HG02678 (cell line): ENCODE data around the gene SEC24B.
"Not testable (repeated sequence)": the region's sequence is repeated elsewhere in the genome, so short reads cannot be mapped to it uniquely, and the experiment has no call there.

ENCODE experiments used
- ATAC-seq: cut with Tn5 transposase; IDR thresholded peaks from one replicate; pipeline ENCODE4 v1.9.1; 2021; ENCODE audit warnings: mild to moderate bottlenecking, moderate library complexity; ENCODE audit not compliant: unreplicated experiment

SEC24B gene

DNA sequence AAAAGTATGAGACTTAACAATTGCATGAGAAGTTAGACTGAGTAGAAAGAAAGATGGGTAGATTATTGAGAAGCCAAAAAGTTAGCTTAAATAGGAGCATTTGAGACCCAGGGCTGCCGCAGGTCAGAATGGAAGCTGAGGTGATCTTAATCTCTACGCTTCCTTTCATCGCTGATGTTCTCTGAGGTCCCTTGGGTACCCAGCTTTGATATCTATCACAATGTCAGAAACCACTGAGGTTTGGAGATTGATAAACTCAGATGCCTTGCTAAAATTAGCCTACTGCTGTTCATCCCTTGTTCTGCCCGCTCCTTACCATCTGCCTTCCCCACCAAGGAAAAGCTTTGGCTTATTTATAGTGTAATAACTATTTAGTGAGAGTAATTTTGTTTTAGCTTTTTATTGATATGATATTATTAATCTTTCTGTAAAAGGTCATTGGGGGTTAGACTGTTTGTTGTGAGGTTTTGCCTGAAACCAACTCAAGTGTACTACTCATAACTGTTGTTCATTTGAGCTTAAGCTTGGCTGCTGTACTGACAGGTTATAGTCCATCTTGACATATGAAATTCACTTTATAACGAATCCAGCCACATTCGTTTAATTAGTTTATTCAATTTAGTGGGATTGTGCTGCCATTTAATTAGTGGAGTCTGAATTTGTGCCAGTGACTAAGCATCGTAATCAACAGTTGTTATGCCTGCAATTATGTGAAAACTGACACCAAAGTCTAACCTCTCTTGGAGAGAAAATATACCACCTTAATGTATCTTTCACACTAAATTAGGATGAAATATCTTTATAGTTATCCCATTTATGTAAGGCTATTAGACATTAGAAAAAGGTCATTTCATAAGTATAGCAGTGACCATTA is 141.6 kb downstream of the SEC24B start:
- ATAC-seq, result no peak

DNA sequence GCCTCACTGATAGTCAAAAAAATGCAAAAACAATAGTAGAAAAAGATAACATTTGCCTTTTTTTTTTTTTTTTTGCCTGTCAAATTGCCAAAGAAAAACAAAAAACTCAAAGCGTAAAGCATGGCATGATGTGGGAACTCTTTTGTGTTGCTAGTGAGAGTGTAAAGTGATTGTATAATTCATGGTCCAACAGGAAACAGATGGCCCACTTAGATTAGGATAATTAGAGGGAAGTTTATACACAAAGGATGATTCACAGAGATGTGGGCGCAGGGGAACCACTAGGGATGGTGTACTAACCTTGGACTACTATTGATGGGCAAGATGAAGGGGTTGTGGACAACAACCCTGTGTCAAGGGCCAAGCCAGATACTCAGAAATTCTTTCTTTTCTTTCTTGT is 142.8 kb downstream of the SEC24B start:
- no peak for ATAC-seq

DNA sequence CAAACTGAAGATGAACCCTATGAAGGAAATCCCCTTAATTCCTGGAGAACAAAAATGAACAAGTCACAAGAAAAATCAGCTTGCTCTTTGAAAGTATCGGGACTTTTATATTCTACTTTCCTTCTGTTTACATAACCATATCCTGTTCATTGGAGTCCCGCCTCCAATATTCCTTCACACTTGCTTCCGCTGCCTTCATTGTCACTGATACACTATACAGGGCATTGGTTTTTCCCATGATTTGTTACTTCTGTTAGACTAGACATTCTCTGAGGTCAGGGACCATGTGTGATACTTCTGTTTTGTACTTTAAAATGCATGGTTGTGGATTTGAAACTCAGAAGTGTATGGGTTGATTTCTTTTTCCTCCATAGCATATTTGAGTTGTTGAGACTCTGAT is 145.2 kb downstream of the SEC24B start:
- ATAC-seq, result no peak

DNA sequence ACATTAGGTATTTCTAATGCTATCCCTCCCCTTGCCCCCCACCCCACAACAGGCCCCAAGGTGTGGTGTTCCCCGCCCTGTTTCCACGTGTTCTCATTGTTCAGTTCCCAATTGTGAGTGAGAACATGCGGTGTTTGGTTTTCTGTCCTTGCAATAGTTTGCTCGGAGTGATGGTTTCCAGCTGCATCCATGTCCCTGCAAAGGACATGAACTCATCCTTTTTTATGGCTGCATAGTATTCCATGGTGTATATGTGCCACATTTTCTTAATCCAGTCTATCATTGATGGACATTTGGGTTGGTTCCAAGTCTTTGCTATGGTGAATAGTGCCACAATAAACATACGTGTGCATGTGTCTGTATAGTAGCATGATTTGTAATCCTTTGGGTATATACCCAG is 146.4 kb downstream of the SEC24B start:
- ATAC-seq, result not testable (repeated sequence)

DNA sequence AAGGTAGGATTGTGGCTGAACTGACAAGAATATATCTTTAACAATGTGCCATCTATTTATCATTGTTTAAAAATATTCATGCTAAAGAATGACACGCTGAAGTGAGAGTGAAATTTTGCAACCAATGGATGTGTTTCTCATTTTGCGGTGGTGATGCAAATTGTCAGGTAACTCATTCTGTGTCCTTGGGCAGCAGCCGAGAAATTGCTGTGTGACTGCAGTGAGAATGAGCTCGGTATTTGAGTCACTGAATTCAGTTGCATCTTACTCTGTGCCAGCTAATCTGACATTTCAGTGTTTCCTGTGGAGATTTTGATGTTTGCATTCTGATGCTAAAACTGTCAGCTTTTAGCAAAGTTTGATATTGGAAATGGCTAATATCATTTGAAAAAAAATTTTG is 154.6 kb downstream of the SEC24B start:
- no peak for ATAC-seq

DNA sequence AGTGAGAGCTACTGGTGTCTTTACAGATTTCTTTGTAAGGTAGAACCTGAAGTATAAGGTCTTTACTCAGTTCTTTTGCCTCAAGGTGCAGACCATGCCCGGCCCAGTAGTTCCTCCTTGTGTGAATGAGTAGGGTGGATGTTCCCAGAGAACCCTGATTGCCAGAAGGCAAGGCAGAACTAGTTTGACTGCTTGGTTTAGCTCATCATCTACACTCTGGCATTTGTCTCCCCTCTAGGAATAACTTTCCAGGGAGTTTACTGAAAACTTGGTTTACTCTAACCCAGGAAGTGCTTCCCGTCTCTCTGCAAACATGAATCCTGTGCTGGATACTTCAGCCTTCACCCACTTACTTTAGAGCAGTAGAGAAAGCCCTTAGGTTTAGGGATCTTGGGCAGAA is 155.5 kb downstream of the SEC24B start:
- ATAC-seq, result no peak

DNA sequence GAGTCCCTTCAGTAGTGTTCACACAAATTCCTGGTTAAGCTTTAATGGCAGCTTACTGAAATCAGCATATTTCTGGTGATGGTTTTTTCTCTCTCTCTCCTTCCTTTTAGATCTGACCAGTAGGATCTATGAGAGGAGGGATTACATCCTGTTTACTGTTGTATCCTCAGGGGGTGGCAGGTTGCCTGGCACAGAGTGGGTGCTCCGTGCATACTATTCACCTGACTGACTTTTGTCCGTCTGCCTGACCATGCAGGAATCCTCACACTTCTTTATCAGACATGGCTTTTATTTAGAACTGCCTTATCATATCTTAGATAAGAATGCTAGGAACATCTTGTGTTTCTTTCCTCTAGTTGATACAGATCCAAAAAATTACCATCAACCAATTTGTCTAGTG is 156.0 kb downstream of the SEC24B start:
- no peak for ATAC-seq
